Activated naive CD4-positive, alpha-beta T cell treated with anti-CD3 and anti-CD28 coated beads for 36 hours (primary cell): ENCODE data around the gene IGF2BP3. TPM values are rescaled to one million over a fixed set of nuclear protein-coding genes. Genes with fewer than 3 reads are reported as not detected.

Experiments used
- CTCF ChIA-PET: fragments of 350-600 bp; sonication (Branson Sonifier 250); formaldehyde crosslinking; loops from one replicate; lab custom pipeline; 2021; ENCODE audit warnings: antibody characterized with exemption; lab: Charles Lee
- DNase-seq: peaks from one replicate; pipeline ENCODE4 v3.0.0-alpha.2; 2020
- H3K27ac Mint-ChIP-seq: one replicate; pipeline ENCODE4 v1.8.0; 2021; ENCODE audit warnings: mild to moderate bottlenecking, mixed read lengths
- H3K27me3 Mint-ChIP-seq: one replicate; pipeline ENCODE4 v1.8.0; 2021; ENCODE audit warnings: low read depth, mixed read lengths
- H3K36me3 Mint-ChIP-seq: one replicate; pipeline ENCODE4 v1.8.0; 2021; ENCODE audit warnings: low read depth, mixed read lengths
- H3K4me1 Mint-ChIP-seq: one replicate; pipeline ENCODE4 v1.8.0; 2021; ENCODE audit warnings: low read depth, mixed read lengths
- H3K4me3 Mint-ChIP-seq: one replicate; pipeline ENCODE4 v1.8.0; 2021; ENCODE audit warnings: mild to moderate bottlenecking, moderate library complexity, mixed read lengths
- H3K9me3 Mint-ChIP-seq: one replicate; pipeline ENCODE4 v1.8.0; 2021; ENCODE audit warnings: mixed read lengths
- intact Hi-C: fragments of 100-400 bp; cut with micrococcal nuclease; formaldehyde crosslinking; loops from one replicate; pipeline ENCODE4 v1.15.1; 2023
- total RNA-seq, 2 experiments: library from RNA; stranded (reverse); gene quantifications; one replicate each; pipeline ENCODE4 v1.2.3, GENCODE V29; 2021

Gene IGF2BP3
- total RNA-seq, 2 experiments from 2014 or later = 0.29 to 0.54 TPM

DNA sequence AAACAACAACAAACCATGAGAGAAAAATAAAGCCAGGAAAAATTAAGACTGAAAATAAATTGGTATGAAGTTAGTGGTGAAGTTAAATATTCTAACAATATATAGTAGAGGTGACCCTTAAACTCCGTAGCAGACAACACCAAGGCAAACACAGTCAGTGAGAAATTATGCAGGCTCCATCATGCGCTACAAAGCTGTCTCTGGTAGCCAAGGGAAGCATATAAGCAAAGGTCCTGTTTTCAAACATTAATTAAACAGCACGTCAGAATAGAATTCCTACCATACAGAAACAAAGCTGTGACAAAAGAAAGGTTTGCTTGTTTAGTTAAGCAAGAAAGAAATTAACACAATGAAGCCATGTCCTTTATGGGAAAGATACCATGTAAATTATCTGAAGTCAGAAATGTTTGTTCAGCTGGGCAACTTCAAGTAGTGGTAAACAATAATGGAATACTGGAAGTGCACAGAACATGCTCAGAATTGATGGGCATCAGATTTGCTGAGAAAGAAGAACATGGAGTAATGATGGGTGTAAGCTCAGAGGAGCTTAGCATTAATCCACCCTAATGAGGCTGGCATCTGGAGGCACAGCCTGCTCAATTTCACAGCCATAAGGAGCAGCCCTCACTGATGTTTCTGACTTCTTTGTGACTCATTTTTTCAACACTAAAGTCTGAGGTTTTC lies 75.7 kb downstream of the IGF2BP3 start:
- intact Hi-C loops = no loop called here
- H3K4me1 Mint-ChIP-seq = peaks cover 15% of the 10 kb centered on the region

DNA sequence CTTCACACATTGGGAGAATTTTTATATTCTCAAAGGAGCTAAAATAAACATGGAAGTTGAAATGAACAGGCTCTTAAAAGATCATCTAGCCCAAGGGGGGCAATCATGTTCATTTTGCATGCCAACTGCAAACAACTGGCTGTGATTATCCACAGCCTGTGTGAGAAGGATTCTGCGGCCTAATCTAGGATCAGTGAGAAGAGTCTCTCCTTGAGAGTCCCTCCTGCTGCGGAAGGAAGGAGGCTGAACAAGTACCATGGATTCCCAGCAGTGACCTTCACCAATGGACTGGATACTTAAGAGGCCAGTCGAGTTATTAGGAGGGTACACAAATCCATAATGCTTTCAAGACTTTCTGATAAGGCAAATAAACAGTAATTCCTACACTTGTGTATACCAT lies 76.7 kb downstream of the IGF2BP3 start:
- H3K9me3 Mint-ChIP-seq = no peaks in the 10 kb centered on the region
- no peaks in the 10 kb centered on the region for H3K36me3 Mint-ChIP-seq
- intact Hi-C loops = no loop called here
- peaks cover 15% of the 10 kb centered on the region for H3K4me1 Mint-ChIP-seq
- no peak overlapping the region for H3K4me3 Mint-ChIP-seq
- DNase-seq = no peak
- no peaks in the 10 kb centered on the region for H3K27me3 Mint-ChIP-seq
- no peak overlapping the region for H3K27ac Mint-ChIP-seq
- CTCF ChIA-PET = interaction anchor here (0.6 to 1.1 kb wide), 3 partner anchors 13 to 36 kb away, joined by 3 to 4 read pairs (median 4); no protein-coding TSS in a partner anchor

More for the DNA sequence above, 75.7 kb downstream of the IGF2BP3 start:
- no peaks in the 10 kb centered on the region for H3K9me3 Mint-ChIP-seq
- no peaks in the 10 kb centered on the region for H3K36me3 Mint-ChIP-seq
- CTCF ChIA-PET = interaction anchor here (1.1 to 1.6 kb wide), 2 partner anchors 68 to 122 kb away, joined by 3 to 5 read pairs; no protein-coding TSS in a partner anchor
- H3K27me3 Mint-ChIP-seq = no peaks in the 10 kb centered on the region
- no peak for DNase-seq
- H3K27ac Mint-ChIP-seq = no peak overlapping the region
- no peak overlapping the region for H3K4me3 Mint-ChIP-seq

DNA sequence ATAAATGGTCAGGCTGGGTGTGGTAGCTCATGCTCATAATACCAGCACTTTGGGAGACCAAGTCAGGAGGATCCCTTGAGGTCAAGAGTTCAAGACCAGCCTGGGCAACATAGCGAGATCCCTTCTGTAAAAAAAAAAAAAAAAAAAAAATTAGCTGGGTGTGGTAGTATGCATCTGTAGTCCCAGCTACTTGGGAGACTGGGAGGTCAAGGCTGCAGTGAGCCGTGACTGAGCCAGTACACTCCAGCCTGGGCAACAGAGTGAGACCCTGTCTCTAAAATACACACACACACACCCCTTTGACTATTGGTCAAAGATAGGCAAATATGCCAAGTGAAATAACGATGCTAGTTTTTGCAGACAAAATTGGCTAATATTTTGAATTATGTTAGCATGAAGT lies 80.6 kb downstream of the IGF2BP3 start:
- DNase-seq = no peak
- CTCF ChIA-PET = no interaction called here
- H3K4me1 Mint-ChIP-seq = peaks cover 12% of the 10 kb centered on the region
- intact Hi-C loops = no loop called here
- H3K4me3 Mint-ChIP-seq = no peak overlapping the region
- H3K9me3 Mint-ChIP-seq = no peaks in the 10 kb centered on the region
- H3K27ac Mint-ChIP-seq = no peak overlapping the region
- no peaks in the 10 kb centered on the region for H3K27me3 Mint-ChIP-seq
- no peaks in the 10 kb centered on the region for H3K36me3 Mint-ChIP-seq

DNA sequence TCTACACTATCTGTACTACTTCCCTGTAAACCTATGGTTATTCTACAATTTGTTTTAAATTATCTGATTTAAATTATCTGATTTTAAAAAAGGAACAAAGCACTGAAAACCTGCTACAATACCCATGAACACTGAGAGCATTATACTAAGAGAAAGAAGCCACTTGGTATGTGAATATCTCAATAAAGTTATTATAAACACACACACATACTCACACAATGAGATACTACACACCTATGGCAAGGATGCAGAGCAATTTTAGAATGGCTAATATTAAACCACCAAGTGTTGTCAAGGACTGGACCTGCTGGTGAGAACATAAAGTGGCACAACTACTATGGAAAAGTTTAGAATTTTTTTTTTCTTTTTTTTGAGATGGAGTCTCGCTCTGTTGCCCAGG lies 82.7 kb downstream of the IGF2BP3 start:
- no peaks in the 10 kb centered on the region for H3K36me3 Mint-ChIP-seq
- peaks cover 12% of the 10 kb centered on the region for H3K4me1 Mint-ChIP-seq
- DNase-seq = no peak
- no peaks in the 10 kb centered on the region for H3K9me3 Mint-ChIP-seq
- no peak overlapping the region for H3K4me3 Mint-ChIP-seq
- no peaks in the 10 kb centered on the region for H3K27me3 Mint-ChIP-seq
- no peak overlapping the region for H3K27ac Mint-ChIP-seq
- CTCF ChIA-PET = no interaction called here
- intact Hi-C loops = no loop called here

DNA sequence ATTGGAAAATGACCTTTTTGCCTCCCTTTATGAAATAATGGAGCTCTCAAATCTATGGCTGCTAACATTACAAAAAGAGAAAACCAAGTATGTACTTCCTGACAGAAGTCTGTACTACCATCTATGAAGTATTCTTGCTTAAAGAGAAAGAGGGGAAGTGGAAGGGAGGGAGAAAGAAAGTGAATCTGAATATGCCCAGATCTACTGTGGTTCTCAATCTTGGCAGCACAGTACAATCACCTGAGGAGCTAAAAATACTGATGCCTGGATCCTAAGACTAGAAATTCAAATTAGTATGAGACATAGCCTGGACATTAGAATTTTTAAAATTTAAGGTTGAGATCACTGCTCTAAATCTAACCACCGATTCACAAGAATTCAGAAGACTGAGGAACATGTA lies 85.2 kb downstream of the IGF2BP3 start:
- Mint-ChIP-seq H3K4me3 (no peak overlapping the region), H3K4me1 (peaks cover 3% of the 10 kb centered on the region), H3K36me3 (no peaks in the 10 kb centered on the region), H3K27ac (no peak overlapping the region), H3K27me3 (no peaks in the 10 kb centered on the region), H3K9me3 (no peaks in the 10 kb centered on the region)
- intact Hi-C loops = no loop called here
- CTCF ChIA-PET = no interaction called here
- no peak for DNase-seq

GRCh38 chr7:23383225-23383624 lies 87.1 kb downstream of the IGF2BP3 start:
- Mint-ChIP-seq H3K9me3 (no peaks in the 10 kb centered on the region), H3K4me3 (no peak overlapping the region), H3K36me3 (no peaks in the 10 kb centered on the region), H3K4me1 (peaks cover 3% of the 10 kb centered on the region), H3K27ac (no peak overlapping the region), H3K27me3 (peaks cover 5% of the 10 kb centered on the region)
- intact Hi-C loops = no loop called here
- DNase-seq = no peak
- CTCF ChIA-PET = no interaction called here

DNA sequence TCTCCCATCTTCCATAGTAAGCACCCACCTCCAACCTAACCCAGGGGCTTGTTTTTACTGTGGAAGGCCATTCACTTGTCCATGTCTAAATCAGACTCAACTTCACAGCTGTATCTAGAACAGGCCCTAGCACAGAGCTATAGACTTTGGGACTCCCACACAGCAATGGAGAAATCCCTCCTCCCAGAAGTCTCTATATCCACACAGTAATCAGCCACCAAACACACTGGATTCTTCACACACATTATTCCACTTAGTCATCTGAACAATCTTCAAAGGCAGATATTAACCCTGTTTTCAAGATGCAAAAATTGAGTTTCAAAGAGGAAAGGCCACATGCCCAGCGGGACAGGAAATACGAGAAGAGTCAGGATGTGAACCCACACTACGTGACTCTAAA lies 89.3 kb downstream of the IGF2BP3 start:
- no peaks in the 10 kb centered on the region for H3K9me3 Mint-ChIP-seq
- H3K27ac Mint-ChIP-seq = no peak overlapping the region
- H3K27me3 Mint-ChIP-seq = peaks cover 5% of the 10 kb centered on the region
- no peak for DNase-seq
- intact Hi-C loops = no loop called here
- peaks cover 16% of the 10 kb centered on the region for H3K4me1 Mint-ChIP-seq
- H3K4me3 Mint-ChIP-seq = no peak overlapping the region
- CTCF ChIA-PET = interaction anchor here (0.9 kb wide), 1 partner anchor 50 kb away, joined by 3 read pairs; no protein-coding TSS in a partner anchor
- no peaks in the 10 kb centered on the region for H3K36me3 Mint-ChIP-seq

DNA sequence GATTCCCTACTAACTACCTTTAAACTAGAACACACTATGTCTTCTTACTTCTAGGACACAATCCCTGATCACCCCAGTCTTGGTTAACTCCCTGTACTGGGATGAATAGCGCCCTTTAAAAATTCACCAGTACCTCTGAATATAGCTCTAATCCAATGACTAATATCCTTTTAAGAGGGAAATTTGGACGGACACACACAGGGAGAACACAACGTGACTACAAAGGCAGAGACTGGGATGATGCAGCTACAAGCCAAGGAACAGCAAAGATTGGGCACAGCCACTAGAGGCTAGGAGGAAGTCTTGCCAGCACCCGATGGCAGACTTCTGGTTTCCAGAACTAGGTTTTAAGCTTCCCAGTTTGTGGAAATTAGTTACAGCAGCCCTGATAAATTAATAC lies 89.7 kb downstream of the IGF2BP3 start:
- no peak overlapping the region for H3K4me3 Mint-ChIP-seq
- DNase-seq = no peak
- peaks cover 5% of the 10 kb centered on the region for H3K27me3 Mint-ChIP-seq
- CTCF ChIA-PET = interaction anchor here (0.9 kb wide), 1 partner anchor 50 kb away, joined by 3 read pairs; no protein-coding TSS in a partner anchor
- H3K4me1 Mint-ChIP-seq = peaks cover 18% of the 10 kb centered on the region
- intact Hi-C loops = no loop called here
- H3K27ac Mint-ChIP-seq = no peak overlapping the region
- H3K9me3 Mint-ChIP-seq = no peaks in the 10 kb centered on the region
- no peaks in the 10 kb centered on the region for H3K36me3 Mint-ChIP-seq

DNA sequence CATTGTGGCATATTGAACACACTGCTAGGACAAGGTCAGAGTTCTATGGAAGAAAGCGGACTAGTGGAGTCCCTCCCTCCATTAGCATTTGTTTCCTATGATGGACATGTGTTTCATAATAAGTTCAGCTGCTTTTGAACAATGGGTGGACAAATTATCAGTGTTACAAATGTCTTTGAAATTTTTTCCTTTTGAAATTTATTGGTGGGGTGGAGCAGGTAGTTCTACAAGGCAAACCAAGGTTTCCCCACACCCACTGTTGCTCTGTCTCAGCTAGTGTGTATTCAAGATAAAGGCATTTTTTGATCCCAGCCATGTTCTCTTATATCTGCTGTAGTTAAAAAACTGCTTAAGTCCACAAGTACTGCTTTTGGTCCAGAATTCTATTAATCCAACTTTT lies 91.3 kb downstream of the IGF2BP3 start:
- Mint-ChIP-seq H3K4me3 (no peak overlapping the region), H3K4me1 (peaks cover 19% of the 10 kb centered on the region), H3K36me3 (no peaks in the 10 kb centered on the region), H3K9me3 (no peaks in the 10 kb centered on the region), H3K27ac (no peak overlapping the region), H3K27me3 (peaks cover 5% of the 10 kb centered on the region)
- CTCF ChIA-PET = no interaction called here
- DNase-seq = no peak
- intact Hi-C loops = loop anchor here (10.0 kb wide), 6 partner anchors 194 to 1746 kb away; partner anchors contain the start of genes CYCS, GSDME and NUP42

- Mint-ChIP-seq H3K4me1 (peaks cover 37% of the 10 kb centered on the region), H3K27me3 (peaks cover 5% of the 10 kb centered on the region), H3K4me3 (no peak overlapping the region), H3K36me3 (no peaks in the 10 kb centered on the region), H3K27ac (no peak overlapping the region), H3K9me3 (no peaks in the 10 kb centered on the region)
- no peak for DNase-seq
- intact Hi-C loops = loop anchor here (1.0 to 10.0 kb wide), 10 partner anchors 14 to 1748 kb away; partner anchors contain the start of genes CYCS, GSDME and NUP42
- CTCF ChIA-PET = no interaction called here
These were observed 93.2 kb downstream of the IGF2BP3 start for GRCh38 chr7:23377134-23377533.

- intact Hi-C loops = loop anchor here (1.0 to 10.0 kb wide), 18 partner anchors 16 to 1751 kb away; partner anchors contain the start of genes CYCS, FAM221A, GSDME and IGF2BP3
- peak overlapping the region; percentile 83 for H3K27ac Mint-ChIP-seq
These were observed 96.9 kb downstream of the IGF2BP3 start for GRCh38 chr7:23373151-23374004.

DNA sequence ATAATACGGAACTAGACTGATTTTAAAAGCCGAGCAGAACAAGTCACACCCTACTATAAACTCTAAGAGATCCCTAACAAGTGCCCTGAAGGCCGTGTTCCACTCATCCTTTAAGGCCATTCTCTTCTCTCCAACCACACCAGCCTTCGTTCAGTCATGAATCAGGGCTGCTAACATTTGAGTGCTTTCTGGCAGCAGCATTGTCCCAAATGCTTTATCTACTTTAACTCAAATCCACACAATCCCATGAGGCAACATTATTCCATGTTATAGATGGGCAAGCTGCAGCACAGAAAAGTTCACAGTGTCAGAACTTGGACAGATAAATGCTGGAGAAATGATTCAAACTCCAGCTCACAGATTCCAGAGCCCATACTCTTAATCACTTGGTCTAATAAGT lies 97.7 kb downstream of the IGF2BP3 start:
- H3K27me3 Mint-ChIP-seq = peaks cover 6% of the 10 kb centered on the region
- no peak for DNase-seq
- CTCF ChIA-PET = interaction anchor here (1.8 kb wide), 1 partner anchor 15 kb away, joined by 5 read pairs; no protein-coding TSS in a partner anchor
- H3K27ac Mint-ChIP-seq = no peak overlapping the region
- peaks cover 52% of the 10 kb centered on the region for H3K4me1 Mint-ChIP-seq
- intact Hi-C loops = loop anchor here (1.0 to 10.0 kb wide), 18 partner anchors 15 to 1752 kb away; partner anchors contain the start of genes CYCS, FAM221A, GSDME and IGF2BP3
- H3K9me3 Mint-ChIP-seq = no peaks in the 10 kb centered on the region
- H3K4me3 Mint-ChIP-seq = no peak overlapping the region
- no peaks in the 10 kb centered on the region for H3K36me3 Mint-ChIP-seq

More at GRCh38 chr7:23373151-23374004, 96.9 kb downstream of the IGF2BP3 start:
- H3K27me3 Mint-ChIP-seq = peaks cover 6% of the 10 kb centered on the region
- DNase-seq = peak; percentile 88
- no peaks in the 10 kb centered on the region for H3K36me3 Mint-ChIP-seq
- no peak overlapping the region for H3K4me3 Mint-ChIP-seq
- no peaks in the 10 kb centered on the region for H3K9me3 Mint-ChIP-seq
- CTCF ChIA-PET = interaction anchor here (1.8 kb wide), 1 partner anchor 15 kb away, joined by 5 read pairs; no protein-coding TSS in a partner anchor
- H3K4me1 Mint-ChIP-seq = peaks cover 48% of the 10 kb centered on the region
